Pancreas (tissue), 10 donors: ENCODE measurements around the gene PPP2R2B. TPM values are rescaled to one million over a fixed set of nuclear protein-coding genes. Genes with fewer than 3 reads are reported as not detected.
A peak's percentile ranks its signal among the peaks of the same experiment; 100 is the strongest.

Source experiments
- ATAC-seq, 4 donors: fragments of 200-7000 bp; cut with Tn5 transposase; one replicate each; pipeline versions ENCODE4 v1.8.0 to v1.9.1; 2020; ENCODE audit warnings: mild to moderate bottlenecking in 4 of 4, moderate library complexity in 4 of 4
- DNase-seq, 6 donors: peaks; one replicate each; pipeline ENCODE4 v3.0.0-alpha.2; 2020
- FAIRE-seq: peaks from 2 replicates; lab custom pipeline; 2012; peaks lifted over from hg19 to GRCh38; lab: Jason Lieb, UNC
- H3K27ac ChIP-seq, 4 donors: fragments of 200-600 bp; sonication (generic); 1 replicate in 3 of 4; 2 replicates in 1 of 4; pipeline versions ENCODE4 v1.5.0 to v1.8.0; 2020
- H3K27me3 ChIP-seq, 4 donors: fragments of 200-600 bp; one replicate each; pipeline ENCODE4 v1.8.0; 2021
- H3K36me3 ChIP-seq, 3 donors: fragments of 200-600 bp; sonication (generic) in 1 of 3; one replicate each; pipeline versions ENCODE4 v1.5.0 to v1.8.0; 2020 to 2021
- H3K4me1 ChIP-seq, 3 donors: fragments of 200-600 bp; one replicate each; pipeline ENCODE4 v1.8.0; 2021
- H3K4me3 ChIP-seq, 4 donors: fragments of 200-600 bp; sonication (generic) in 2 of 4; one replicate each; pipeline versions ENCODE4 v1.5.0 to v1.8.0; 2020 to 2021
- H3K9me3 ChIP-seq, 4 donors: fragments of 200-600 bp; one replicate each; pipeline ENCODE4 v1.8.0; 2021
- WGBS, 2 donors: extraction: QIAGEN DNeasy Blood & Tissue Kit; methylation state at CpG; one replicate each; pipeline ENCODE4 v1.1.7; 2013; 5-methylcytosine and 5-hydroxymethylcytosine counted together
- intact Hi-C, 3 donors: fragments of 100-400 bp; cut with DNase I; formaldehyde crosslinking; loops; one replicate each; pipeline versions ENCODE4 v1.11.1 to v1.14.2; 2022
- polyA plus RNA-seq, 2 donors: library from polyadenylated mRNA; stranded (reverse); fragments of 200-250 nt; gene quantifications; one replicate each; pipeline ENCODE4 v1.2.3, GENCODE V29; 2013
- total RNA-seq, 6 donors: library from RNA; stranded (reverse); fragmentation: NEBNext Ultra II Directional in 4 of 6; extraction: Animal tissue kit (Norgen Biotek cat#: 25700) in 4 of 6; gene quantifications; one replicate each; pipeline versions ENCODE4 v1.2.1 to v1.2.4, GENCODE V29; 2021 to 2023
- TF ChIP-seq, protein P1 (sequence below), 4 donors: fragments of 200-600 bp; sonication (generic) in 3 of 4; IDR thresholded peaks; one replicate each; pipeline versions ENCODE4 v1.5.0 to v1.8.0; 2021; ENCODE audit warnings: antibody characterized with exemption in 4 of 4
- donor health status: healthy with polysubstance abuse.
- donor health status: DM: no; HTN: no; CAD: no; lungs with moderate emphysema.
- donor health status: DM: no; HTN: no; CAD: no.
- donor health status: control.
- donor health status: control.
- donor health status: Bipolar disorder and iron deficiency.
- donor health status: DM: yes; HTN: yes; CAD: no.
- donor health status: DM: no; HTN: no; CAD: no.
- donor health status: DM: no; HTN: no; CAD: no.
- donor health status: DM: yes; HTN: yes; CAD: no.

The PPP2R2B gene
- total and polyA plus RNA-seq, 8 donors = 0.51 to 3.5 (median 0.81) TPM

DNA sequence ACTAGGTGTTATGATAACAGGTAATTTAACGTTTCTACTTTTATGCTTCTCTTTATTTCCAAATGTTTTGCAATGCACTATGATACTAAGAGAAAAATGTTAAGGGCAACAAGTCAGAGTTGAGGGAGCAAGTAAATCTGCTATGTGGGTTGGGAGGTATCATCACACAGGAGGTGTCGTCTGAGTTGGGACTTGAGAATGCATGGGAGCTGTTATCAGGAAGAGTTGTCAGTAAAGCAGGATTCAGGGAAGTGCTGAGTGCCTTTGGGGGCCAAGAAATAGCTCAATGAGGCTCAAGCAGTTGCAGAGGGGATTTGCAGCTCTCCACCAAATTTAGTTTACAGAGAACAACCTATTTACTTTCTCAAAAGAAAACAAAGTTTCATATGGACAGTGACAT is 108.0 kb downstream of the PPP2R2B start:
- intact Hi-C loops = no loop called here
- Histone ChIP-seq H3K36me3 (no peaks in the 10 kb centered on the region), H3K4me3 (no peak overlapping the region), H3K4me1 (no peaks in the 10 kb centered on the region), H3K27ac (no peak overlapping the region), H3K9me3 (no peaks in the 10 kb centered on the region), H3K27me3 (no peaks in the 10 kb centered on the region)
- ATAC-seq = no peak
- DNase-seq = no peak
- no peak for FAIRE-seq
- TF ChIP-seq, protein P1, sequence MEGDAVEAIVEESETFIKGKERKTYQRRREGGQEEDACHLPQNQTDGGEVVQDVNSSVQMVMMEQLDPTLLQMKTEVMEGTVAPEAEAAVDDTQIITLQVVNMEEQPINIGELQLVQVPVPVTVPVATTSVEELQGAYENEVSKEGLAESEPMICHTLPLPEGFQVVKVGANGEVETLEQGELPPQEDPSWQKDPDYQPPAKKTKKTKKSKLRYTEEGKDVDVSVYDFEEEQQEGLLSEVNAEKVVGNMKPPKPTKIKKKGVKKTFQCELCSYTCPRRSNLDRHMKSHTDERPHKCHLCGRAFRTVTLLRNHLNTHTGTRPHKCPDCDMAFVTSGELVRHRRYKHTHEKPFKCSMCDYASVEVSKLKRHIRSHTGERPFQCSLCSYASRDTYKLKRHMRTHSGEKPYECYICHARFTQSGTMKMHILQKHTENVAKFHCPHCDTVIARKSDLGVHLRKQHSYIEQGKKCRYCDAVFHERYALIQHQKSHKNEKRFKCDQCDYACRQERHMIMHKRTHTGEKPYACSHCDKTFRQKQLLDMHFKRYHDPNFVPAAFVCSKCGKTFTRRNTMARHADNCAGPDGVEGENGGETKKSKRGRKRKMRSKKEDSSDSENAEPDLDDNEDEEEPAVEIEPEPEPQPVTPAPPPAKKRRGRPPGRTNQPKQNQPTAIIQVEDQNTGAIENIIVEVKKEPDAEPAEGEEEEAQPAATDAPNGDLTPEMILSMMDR (IDR thresholded peaks at IDR 0.05) = no peak
- 56 to 69% methylated on average over 2 of the region's 2 CpGs for WGBS, 2 donors

DNA sequence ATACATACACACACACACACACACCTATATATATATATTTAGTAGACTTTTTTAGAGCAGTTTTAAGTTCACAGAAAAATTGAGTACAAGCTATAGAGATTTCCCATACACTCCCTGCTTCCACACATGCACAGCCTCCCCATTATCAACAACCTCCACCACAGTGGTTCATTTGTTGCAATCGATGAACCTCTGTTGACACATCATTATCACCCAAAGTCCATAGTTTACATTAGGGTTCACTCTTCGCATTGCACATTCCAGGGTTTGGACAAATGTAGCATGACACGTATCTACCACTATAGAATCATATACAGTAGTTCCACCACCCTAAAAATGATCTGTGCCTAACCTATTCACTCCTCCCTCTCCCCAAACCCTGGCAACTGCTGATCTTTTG is 111.0 kb downstream of the PPP2R2B start:
- Histone ChIP-seq H3K36me3 (no peaks in the 10 kb centered on the region), H3K9me3 (no peaks in the 10 kb centered on the region), H3K4me3 (no peak overlapping the region), H3K27me3 (no peaks in the 10 kb centered on the region), H3K27ac (no peak overlapping the region), H3K4me1 (no peaks in the 10 kb centered on the region)
- FAIRE-seq = no peak
- DNase-seq = no peak
- TF ChIP-seq, protein P1 (IDR thresholded peaks at IDR 0.05) = no peak
- intact Hi-C loops = no loop called here
- no peak for ATAC-seq
- 59 to 60% methylated on average over 3 of the region's 3 CpGs for WGBS, 2 donors

DNA sequence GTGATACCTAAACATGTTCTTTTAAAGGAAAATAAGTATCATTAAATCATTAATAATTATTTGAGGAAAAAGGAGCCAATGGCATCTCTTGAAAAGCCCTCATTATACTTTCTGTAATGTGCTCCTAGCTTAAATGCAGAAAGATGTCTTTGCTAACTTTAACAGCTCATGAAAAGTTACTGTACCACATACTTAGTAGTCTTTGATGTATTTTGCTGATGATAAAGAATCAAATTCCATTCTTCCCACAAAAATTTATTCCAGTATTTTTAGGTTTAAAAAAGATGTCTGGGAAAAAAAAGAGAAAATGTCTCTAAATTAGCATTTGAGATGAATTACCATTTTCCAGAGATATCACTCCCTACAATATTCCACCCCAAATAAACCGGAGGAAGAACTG is 112.5 kb downstream of the PPP2R2B start:
- FAIRE-seq (no peak), DNase-seq (no peak), ATAC-seq (no peak)
- no peaks in the 10 kb centered on the region for H3K4me1 ChIP-seq
- TF ChIP-seq, protein P1 (IDR thresholded peaks at IDR 0.05) = no peak
- 76 to 82% methylated on average over 1 of the region's 1 CpG for WGBS, 2 donors
- no peaks in the 10 kb centered on the region for H3K9me3 ChIP-seq
- intact Hi-C loops = no loop called here
- no peaks in the 10 kb centered on the region for H3K36me3 ChIP-seq
- H3K27me3 ChIP-seq = no peaks in the 10 kb centered on the region
- H3K4me3 ChIP-seq = no peak overlapping the region
- H3K27ac ChIP-seq = no peak overlapping the region

DNA sequence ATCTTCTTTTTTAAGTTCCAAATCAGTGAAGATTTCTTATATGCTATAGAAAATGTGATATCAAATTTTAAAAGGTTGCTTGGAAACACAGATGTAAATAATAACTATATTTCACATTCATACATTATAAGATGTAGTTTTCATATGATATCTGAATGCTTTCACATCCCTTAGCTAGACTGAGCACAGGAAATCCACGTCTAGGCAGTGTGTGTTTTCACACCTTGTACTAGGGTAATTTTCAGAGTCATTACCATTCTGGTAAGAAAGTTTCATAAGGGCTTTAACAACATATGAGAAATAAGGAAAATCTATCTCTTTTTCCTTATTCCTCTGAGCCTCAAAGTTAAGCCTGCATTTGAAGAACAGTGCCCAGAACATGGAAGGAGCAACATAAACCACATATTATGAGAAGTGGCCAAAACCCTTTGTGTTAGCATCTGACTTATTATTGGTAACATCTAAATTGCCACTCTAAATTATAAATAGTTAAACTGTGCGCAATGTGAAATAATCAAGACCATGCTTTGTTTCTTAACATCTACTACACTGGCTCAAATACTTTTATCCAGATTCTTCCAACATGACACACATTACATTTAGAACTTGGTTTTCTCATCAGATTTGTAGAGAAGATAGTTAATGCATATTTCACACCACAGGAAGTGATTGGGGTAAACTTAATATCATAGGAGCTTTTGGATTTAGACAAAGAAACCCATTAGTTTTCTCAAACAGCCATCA is 113.3 kb downstream of the PPP2R2B start:
- no peak overlapping the region for H3K27ac ChIP-seq
- no peaks in the 10 kb centered on the region for H3K9me3 ChIP-seq
- TF ChIP-seq, protein P1 (IDR thresholded peaks at IDR 0.05) = no peak
- FAIRE-seq = no peak
- no peaks in the 10 kb centered on the region for H3K4me1 ChIP-seq
- no peak overlapping the region for H3K4me3 ChIP-seq
- 64 to 75% methylated on average over 2 of the region's 2 CpGs for whole genome bisulfite sequencing, 2 donors
- no peak for ATAC-seq
- intact Hi-C loops = no loop called here
- no peak for DNase-seq
- H3K27me3 ChIP-seq = no peaks in the 10 kb centered on the region
- H3K36me3 ChIP-seq = no peaks in the 10 kb centered on the region

DNA sequence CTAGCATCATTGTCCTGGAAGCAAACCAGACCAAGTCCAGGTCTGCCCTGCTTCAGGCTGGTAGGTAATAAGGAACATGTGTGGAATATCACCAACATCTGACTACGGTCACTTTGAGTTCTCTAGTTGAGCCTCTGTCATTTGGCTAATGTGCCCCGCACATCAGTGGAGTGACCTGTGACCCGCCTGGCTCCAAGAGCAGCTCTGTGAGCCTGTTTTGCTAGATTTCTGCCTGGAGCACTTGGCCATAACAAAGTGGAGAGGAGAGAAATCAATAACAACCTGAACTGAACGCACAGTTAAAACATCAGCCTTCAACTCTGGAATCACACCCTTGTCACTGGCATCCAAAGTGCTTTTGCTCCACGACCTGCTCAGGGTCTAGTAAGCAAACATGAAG is 115.7 kb downstream of the PPP2R2B start:
- intact Hi-C loops = no loop called here
- no peaks in the 10 kb centered on the region for H3K36me3 ChIP-seq
- ATAC-seq (peak; percentile 27 to 64 (median 40)), FAIRE-seq (no peak), DNase-seq (peak in 1 of 6 donors; percentile 21)
- H3K27me3 ChIP-seq = no peaks in the 10 kb centered on the region
- H3K9me3 ChIP-seq = no peaks in the 10 kb centered on the region
- H3K4me1 ChIP-seq = no peaks in the 10 kb centered on the region
- H3K4me3 ChIP-seq = no peak overlapping the region
- 22 to 34% methylated on average over 5 of the region's 5 CpGs for WGBS, 2 donors
- H3K27ac ChIP-seq = no peak overlapping the region
- TF ChIP-seq, protein P1 (IDR thresholded peaks at IDR 0.05) = no peak
